Measurements from ENCODE around the gene SP7.
A peak's percentile ranks its signal among the peaks of the same experiment; 100 is the strongest.

DNA sequence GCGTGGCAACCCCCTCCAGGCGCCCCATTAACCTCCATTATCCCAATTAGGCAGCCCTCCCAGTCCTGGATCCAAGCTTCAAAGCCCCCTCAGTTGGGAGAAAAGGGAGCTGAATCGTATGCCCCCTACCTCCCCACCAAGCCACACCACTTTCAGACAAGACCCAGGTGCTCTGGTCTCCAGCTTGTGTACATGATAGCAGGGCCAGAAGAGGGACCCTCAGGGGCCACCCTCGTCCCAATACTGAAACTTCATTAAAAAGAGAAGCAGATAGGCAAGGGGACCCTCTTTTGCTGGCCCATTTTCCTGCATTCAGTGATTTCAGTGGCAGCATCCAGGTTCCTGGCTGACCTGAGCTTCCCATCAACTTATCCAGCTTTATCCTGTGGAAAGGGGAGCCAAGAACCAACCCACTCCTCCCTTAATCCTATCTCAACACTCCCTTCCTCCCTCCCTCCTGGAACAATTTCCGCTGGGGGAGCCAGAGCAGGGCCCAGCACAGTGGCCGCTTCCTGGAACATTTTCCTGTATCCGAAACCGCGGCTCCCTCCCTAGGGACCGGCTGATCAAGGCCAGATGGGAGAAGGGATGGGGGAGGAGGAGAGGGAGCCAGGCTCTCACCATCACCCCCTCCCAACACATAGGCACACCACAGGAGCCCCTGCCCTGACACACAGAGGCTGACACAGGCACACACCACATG is 9.5 kb upstream of the SP7 start:
- no peak for TF ChIP-seq EZH2 (IDR thresholded peaks at IDR 0.05)
- TF ChIP-seq POLR2AphosphoS5 (IDR thresholded peaks at IDR 0.05; ENCODE audit: borderline replicate concordance, low read depth, low read length), result peak; percentile 19; the same call in 1 of the 2 replicates

Measured in SK-N-MC (cell line).